H9 (cell line): ENCODE data around the gene USP47. TPM values are rescaled to one million over a fixed set of nuclear protein-coding genes. Genes with fewer than 3 reads are reported as not detected.

ENCODE experiments used
- DNase-seq: peaks from one replicate; pipeline ENCODE4 v3.0.0-alpha.2; 2017
- H2AFZ ChIP-seq: one replicate; pipeline ENCODE4 v1.6.1; 2013; ENCODE audit warnings: mild to moderate bottlenecking, low read length, control low read depth, moderate library complexity
- H2AK5ac ChIP-seq: 2 replicates; pipeline ENCODE4 v1.6.1; 2013; ENCODE audit warnings: low read length, control low read depth, mixed read lengths; ENCODE audit not compliant: insufficient read length
- H2BK120ac ChIP-seq: one replicate; pipeline ENCODE4 v1.6.1; 2013; ENCODE audit warnings: low read depth, mild to moderate bottlenecking, low read length, control low read depth, inconsistent platforms; ENCODE audit not compliant: poor library complexity, severe bottlenecking
- H2BK12ac ChIP-seq: 2 replicates; pipeline ENCODE4 v1.6.1; 2013; ENCODE audit warnings: low read length, control low read depth, mixed read lengths, low read depth; ENCODE audit not compliant: insufficient read length
- H2BK15ac ChIP-seq: 2 replicates; pipeline ENCODE4 v1.6.1; 2013; ENCODE audit warnings: low read depth, low read length, control low read depth
- H2BK20ac ChIP-seq: one replicate; pipeline ENCODE4 v1.6.1; 2013; ENCODE audit warnings: low read depth, mild to moderate bottlenecking, low read length, control low read depth, inconsistent platforms; ENCODE audit not compliant: poor library complexity, severe bottlenecking
- H2BK5ac ChIP-seq: 2 replicates; pipeline ENCODE4 v1.6.1; 2013; ENCODE audit warnings: low read length, control low read depth, mixed read lengths; ENCODE audit not compliant: insufficient read length
- H3K14ac ChIP-seq: 2 replicates; pipeline ENCODE4 v1.6.1; 2013; ENCODE audit warnings: low read length, control low read depth; ENCODE audit not compliant: insufficient read depth
- H3K18ac ChIP-seq: 2 replicates; pipeline ENCODE4 v1.6.1; 2013; ENCODE audit warnings: low read depth, mild to moderate bottlenecking, mixed read lengths, low read length, control low read depth; ENCODE audit not compliant: insufficient read length
- H3K23ac ChIP-seq: 2 replicates; pipeline ENCODE4 v1.6.1; 2013; ENCODE audit warnings: low read length, control low read depth, mixed read lengths, low read depth; ENCODE audit not compliant: insufficient read length
- H3K23me2 ChIP-seq: 2 replicates; pipeline ENCODE4 v1.6.1; 2013; ENCODE audit warnings: low read depth, mild to moderate bottlenecking, mixed read lengths, low read length, control low read depth; ENCODE audit not compliant: insufficient read length, poor library complexity, severe bottlenecking
- H3K27ac ChIP-seq: 2 replicates; pipeline ENCODE4 v1.5.1; 2013; ENCODE audit warnings: low read length, control low read depth, mixed read lengths, low read depth; ENCODE audit not compliant: insufficient read length
- H3K27me3 ChIP-seq: 2 replicates; pipeline ENCODE4 v1.6.1; 2013; ENCODE audit warnings: low read length, control low read depth, inconsistent platforms; ENCODE audit not compliant: insufficient read depth
- H3K4ac ChIP-seq: 2 replicates; pipeline ENCODE4 v1.6.1; 2013; ENCODE audit warnings: low read depth, mild to moderate bottlenecking, control low read depth, inconsistent platforms, low read length, moderate library complexity
- H3K4me1 ChIP-seq: 2 replicates; pipeline ENCODE4 v1.6.1; 2013; ENCODE audit warnings: low read length, control low read depth, inconsistent platforms; ENCODE audit not compliant: insufficient read depth
- H3K4me2 ChIP-seq: 2 replicates; pipeline ENCODE4 v1.6.1; 2013; ENCODE audit warnings: low read length, control low read depth, mixed read lengths; ENCODE audit not compliant: insufficient read length, insufficient read depth
- H3K56ac ChIP-seq: 2 replicates; pipeline ENCODE4 v1.6.1; 2013; ENCODE audit warnings: low read depth, mild to moderate bottlenecking, mixed read lengths, low read length, control low read depth; ENCODE audit not compliant: insufficient read length
- H3K79me1 ChIP-seq: 2 replicates; pipeline ENCODE4 v1.6.1; 2013; ENCODE audit warnings: low read depth, mild to moderate bottlenecking, moderate library complexity, low read length, control low read depth, inconsistent platforms; ENCODE audit not compliant: insufficient read depth, poor library complexity, severe bottlenecking
- H3K79me2 ChIP-seq: 2 replicates; pipeline ENCODE4 v1.6.1; 2013; ENCODE audit warnings: low read length, control low read depth, inconsistent platforms; ENCODE audit not compliant: insufficient read depth
- H3K9ac ChIP-seq: 2 replicates; pipeline ENCODE4 v1.6.1; 2013; ENCODE audit warnings: low read length, control low read depth, mixed read lengths; ENCODE audit not compliant: insufficient read length; ENCODE audit errors: extremely low read depth
- H3K9me3 ChIP-seq: one replicate; pipeline ENCODE4 v1.6.1; 2013; ENCODE audit warnings: low read depth, low read length, inconsistent platforms; ENCODE audit not compliant: control insufficient read depth
- H3T11ph ChIP-seq: one replicate; pipeline ENCODE4 v1.6.1; 2013; ENCODE audit warnings: mild to moderate bottlenecking, low read length, control low read depth, inconsistent platforms
- H4K20me1 ChIP-seq: one replicate; pipeline ENCODE4 v1.6.1; 2013; ENCODE audit not compliant: control insufficient read depth, insufficient read length, insufficient read depth
- H4K5ac ChIP-seq: 2 replicates; pipeline ENCODE4 v1.6.1; 2013; ENCODE audit warnings: low read depth, mild to moderate bottlenecking, mixed read lengths, low read length, control low read depth; ENCODE audit not compliant: insufficient read length
- H4K8ac ChIP-seq: replicated peaks from 2 replicates; pipeline ENCODE4 v1.6.1; 2013; ENCODE audit warnings: low read length, control low read depth, mixed read lengths, low read depth; ENCODE audit not compliant: insufficient read length
- H4K91ac ChIP-seq: 2 replicates; pipeline ENCODE4 v1.6.1; 2013; ENCODE audit warnings: low read depth, mild to moderate bottlenecking, moderate library complexity, mixed read lengths, low read length, control low read depth; ENCODE audit not compliant: insufficient read length
- H3K27ac Mint-ChIP-seq, 3 experiments: 2 replicates in 2 of 3; 3 replicates in 1 of 3; pipeline ENCODE4 v1.8.0; 2020 to 2021; ENCODE audit warnings: mixed read lengths in 3 of 3, mild to moderate bottlenecking in 1 of 3, moderate library complexity in 1 of 3
- H3K27me3 Mint-ChIP-seq: 2 replicates; pipeline ENCODE4 v1.8.0; 2021; ENCODE audit warnings: low read depth, mild to moderate bottlenecking, moderate library complexity, mixed read lengths
- H3K36me3 Mint-ChIP-seq, 3 experiments: 2 replicates in 2 of 3; 3 replicates in 1 of 3; pipeline ENCODE4 v1.8.0; 2020 to 2021; ENCODE audit warnings: low read depth in 3 of 3, mixed read lengths in 3 of 3; ENCODE audit not compliant: insufficient read depth in 1 of 3
- H3K4me1 Mint-ChIP-seq, 2 experiments: 2 replicates each; pipeline ENCODE4 v1.8.0; 2020; ENCODE audit warnings: mixed read lengths in 2 of 2
- H3K4me3 Mint-ChIP-seq, 2 experiments: 2 replicates in 1 of 2; 3 replicates in 1 of 2; pipeline ENCODE4 v1.8.0; 2020 to 2021; ENCODE audit warnings: mild to moderate bottlenecking in 2 of 2, mixed read lengths in 2 of 2, moderate library complexity in 1 of 2
- H3K9me3 Mint-ChIP-seq, 2 experiments: 2 replicates in 1 of 2; 3 replicates in 1 of 2; pipeline ENCODE4 v1.8.0; 2020; ENCODE audit warnings: mild to moderate bottlenecking in 2 of 2, mixed read lengths in 2 of 2, moderate library complexity in 1 of 2
- WGBS: extraction: QIAGEN DNeasy Blood & Tissue Kit; methylation state at CpG from one replicate; pipeline ENCODE4 v1.1.7; 2013; ENCODE audit warnings: missing lambda C conversion rate, low lambda C conversion rate, mixed read lengths; ENCODE audit not compliant: insufficient read length; ENCODE audit errors: extremely low coverage; 5-methylcytosine and 5-hydroxymethylcytosine counted together
- total RNA-seq: library from RNA; stranded (reverse); gene quantifications from 2 replicates; pipeline ENCODE4 v1.2.1, GENCODE V29; 2021
- TF ChIP-seq, protein P1 (sequence below): fragments of 200-600 bp; sonication (generic); conservative IDR thresholded peaks from 3 replicates; pipeline ENCODE4 v1.8.0; 2021; ENCODE audit warnings: antibody characterized with exemption, mild to moderate bottlenecking

Gene USP47
- total RNA-seq, 1 experiment from 2014 or later, result 26.7 TPM

GRCh38 chr11:11984563-11984962, 142.8 kb downstream of the USP47 start:
- TF ChIP-seq, protein P1, sequence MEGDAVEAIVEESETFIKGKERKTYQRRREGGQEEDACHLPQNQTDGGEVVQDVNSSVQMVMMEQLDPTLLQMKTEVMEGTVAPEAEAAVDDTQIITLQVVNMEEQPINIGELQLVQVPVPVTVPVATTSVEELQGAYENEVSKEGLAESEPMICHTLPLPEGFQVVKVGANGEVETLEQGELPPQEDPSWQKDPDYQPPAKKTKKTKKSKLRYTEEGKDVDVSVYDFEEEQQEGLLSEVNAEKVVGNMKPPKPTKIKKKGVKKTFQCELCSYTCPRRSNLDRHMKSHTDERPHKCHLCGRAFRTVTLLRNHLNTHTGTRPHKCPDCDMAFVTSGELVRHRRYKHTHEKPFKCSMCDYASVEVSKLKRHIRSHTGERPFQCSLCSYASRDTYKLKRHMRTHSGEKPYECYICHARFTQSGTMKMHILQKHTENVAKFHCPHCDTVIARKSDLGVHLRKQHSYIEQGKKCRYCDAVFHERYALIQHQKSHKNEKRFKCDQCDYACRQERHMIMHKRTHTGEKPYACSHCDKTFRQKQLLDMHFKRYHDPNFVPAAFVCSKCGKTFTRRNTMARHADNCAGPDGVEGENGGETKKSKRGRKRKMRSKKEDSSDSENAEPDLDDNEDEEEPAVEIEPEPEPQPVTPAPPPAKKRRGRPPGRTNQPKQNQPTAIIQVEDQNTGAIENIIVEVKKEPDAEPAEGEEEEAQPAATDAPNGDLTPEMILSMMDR, result no peak
- Histone ChIP-seq H2BK5ac (no peak overlapping the region), H3K18ac (no peak overlapping the region), H3K27me3 (no peaks in the 10 kb centered on the region), H3K23ac (no peak overlapping the region), H3K14ac (no peak overlapping the region), H2BK120ac (no peak overlapping the region), H2AK5ac (no peak overlapping the region), H3K9ac (no peak overlapping the region), H2AFZ (no peak overlapping the region), H4K8ac (no peak overlapping the region), H2BK20ac (no peak overlapping the region), H3T11ph (no peak overlapping the region), H3K79me2 (no peaks in the 10 kb centered on the region), H3K4me2 (no peak overlapping the region), H2BK12ac (no peak overlapping the region), H2BK15ac (no peak overlapping the region), H4K20me1 (no peaks in the 10 kb centered on the region), H3K27ac (no peak overlapping the region), H3K9me3 (no peaks in the 10 kb centered on the region), H3K4ac (no peak overlapping the region), H4K5ac (no peak overlapping the region), H3K79me1 (no peaks in the 10 kb centered on the region), H4K91ac (no peak overlapping the region), H3K23me2 (no peaks in the 10 kb centered on the region), H3K56ac (no peak overlapping the region), H3K4me1 (peaks cover 3% of the 10 kb centered on the region; the same call in 1 of the 2 replicates)
- Mint-ChIP-seq H3K4me3 (no peak overlapping the region), H3K4me1 (peaks cover 20 to 21% of the 10 kb centered on the region in 2 experiments), H3K27ac (no peak overlapping the region), H3K36me3 (peaks cover 0 to 8% (median 6%) of the 10 kb centered on the region in 3 experiments; a peak in 6 of 7 replicates), H3K27me3 (no peaks in the 10 kb centered on the region), H3K9me3 (peaks cover 0 to 2% of the 10 kb centered on the region in 2 experiments; a peak in 1 of 5 replicates)
- peak; percentile 15 for DNase-seq
- WGBS, result no CpG with 5 or more reads among the region's 5 CpGs
